GM13976 (cell line): ENCODE data around the gene AGO4.
"Not testable (repeated sequence)": the region's sequence is repeated elsewhere in the genome, so short reads cannot be mapped to it uniquely, and the experiment has no call there.

ENCODE experiments used
- DNase-seq: peaks from one replicate; pipeline ENCODE4 v3.0.0; 2012; ENCODE audit warnings: low spot score
- CTCF ChIP-seq: IDR thresholded peaks from 2 replicates; pipeline ENCODE4 v1.5.1; 2012; ENCODE audit warnings: borderline replicate concordance, mild to moderate bottlenecking; ENCODE audit not compliant: insufficient read depth; ENCODE audit errors: extremely low read depth, missing control alignments, control extremely low read depth
- in situ Hi-C: fragments of 300-500 bp; cut with MboI; formaldehyde crosslinking; loops from one replicate; pipeline ENCODE4 v1.12.0; 2022; ENCODE audit warnings: low sequenced_read_pairs, mixed read lengths, inconsistent platforms; ENCODE audit not compliant: unreplicated experiment

AGO4 gene

GRCh38 chr1:35773711-35774110 lies 34.1 kb upstream of the AGO4 start:
- in situ Hi-C loops: no loop called here
- DNase-seq: no peak
- TF ChIP-seq CTCF: no peak

- in situ Hi-C loops, DNase-seq: not testable (repeated sequence)
These were observed 31.6 kb upstream of the AGO4 start for GRCh38 chr1:35776172-35776571.

- in situ Hi-C loops: no loop called here
These were observed 30.7 kb upstream of the AGO4 start for GRCh38 chr1:35777109-35777508.

GRCh38 chr1:35783055-35783583 lies 24.7 kb upstream of the AGO4 start:
- DNase-seq: no peak
- no peak for TF ChIP-seq CTCF
- in situ Hi-C loops: no loop called here

More at GRCh38 chr1:35777109-35777508, 30.7 kb upstream of the AGO4 start:
- no peak for DNase-seq
- TF ChIP-seq CTCF: no peak

GRCh38 chr1:35784364-35784763 lies 23.5 kb upstream of the AGO4 start:
- in situ Hi-C loops, DNase-seq: not testable (repeated sequence)

GRCh38 chr1:35788139-35788538 lies 19.7 kb upstream of the AGO4 start:
- in situ Hi-C loops: no loop called here
- no peak for TF ChIP-seq CTCF
- DNase-seq: no peak

GRCh38 chr1:35790670-35791069 lies 17.1 kb upstream of the AGO4 start:
- TF ChIP-seq CTCF: no peak
- no peak for DNase-seq
- in situ Hi-C loops: no loop called here

- no peak for TF ChIP-seq CTCF
- in situ Hi-C loops: no loop called here
- DNase-seq: no peak
These were observed 12.5 kb upstream of the AGO4 start for GRCh38 chr1:35795295-35795694.
